Smooth muscle cell (in vitro differentiated cells): ENCODE data around the gene GNG4. TPM values are rescaled to one million over a fixed set of nuclear protein-coding genes. Genes with fewer than 3 reads are reported as not detected.

Experiments
- DNase-seq: peaks from one replicate; lab custom pipeline; 2025; ENCODE audit not compliant: unreplicated experiment; lab: John Stamatoyannopoulos, UW
- H2AFZ ChIP-seq: fragments of 200-600 bp; sonication (generic); 2 replicates; pipeline ENCODE4 v1.6.0; 2016; ENCODE audit warnings: antibody characterized with exemption, low read depth, mild to moderate bottlenecking
- H3F3A ChIP-seq: fragments of 200-600 bp; sonication (generic); 2 replicates; pipeline ENCODE4 v1.6.0; 2017; ENCODE audit warnings: antibody characterized with exemption, low read depth
- H3K27ac ChIP-seq: fragments of 200-600 bp; sonication (generic); 2 replicates; pipeline ENCODE4 v1.5.1; 2016; ENCODE audit warnings: low read depth, mild to moderate bottlenecking
- H3K27me3 ChIP-seq: fragments of 200-600 bp; sonication (generic); 2 replicates; pipeline ENCODE4 v1.6.1; 2016; ENCODE audit warnings: low read depth, mild to moderate bottlenecking
- H3K36me3 ChIP-seq: fragments of 200-600 bp; sonication (generic); 2 replicates; pipeline ENCODE4 v1.5.1; 2016; ENCODE audit warnings: low read depth
- H3K4me1 ChIP-seq: fragments of 200-600 bp; sonication (generic); 2 replicates; pipeline ENCODE4 v1.5.1; 2016; ENCODE audit warnings: low read depth
- H3K4me2 ChIP-seq: fragments of 200-600 bp; sonication (generic); 2 replicates; pipeline ENCODE4 v1.6.0; 2016; ENCODE audit warnings: mild to moderate bottlenecking
- H3K4me3 ChIP-seq: fragments of 200-600 bp; sonication (generic); 2 replicates; pipeline ENCODE4 v1.5.1; 2016; ENCODE audit warnings: mild to moderate bottlenecking
- H3K79me2 ChIP-seq: fragments of 200-600 bp; sonication (generic); 2 replicates; pipeline ENCODE4 v1.6.0; 2016; ENCODE audit warnings: low read depth, mild to moderate bottlenecking
- H3K9ac ChIP-seq: fragments of 200-600 bp; sonication (generic); 2 replicates; pipeline ENCODE4 v1.6.0; 2016; ENCODE audit warnings: low read depth
- H3K9me3 ChIP-seq: fragments of 200-600 bp; sonication (generic); replicated peaks from 2 replicates; pipeline ENCODE4 v1.5.1; 2016; ENCODE audit warnings: low read depth
- H4K20me1 ChIP-seq: fragments of 200-600 bp; sonication (generic); 2 replicates; pipeline ENCODE4 v1.6.0; 2016; ENCODE audit warnings: low read depth
- WGBS: methylation state at CpG from one replicate; pipeline ENCODE4 v1.1.7; 2016; ENCODE audit warnings: low lambda C conversion rate; 5-methylcytosine and 5-hydroxymethylcytosine counted together
- polyA plus RNA-seq: library from polyadenylated mRNA; unstranded; fragments of >200 nt; fragmentation: Nextera tagmentation; extraction: Ambion mirVana; gene quantifications from 2 replicates; pipeline ENCODE4 v1.2.1, GENCODE V29; 2016
- total RNA-seq: library from RNA; depleted of rRNA; stranded (reverse); fragments of >200 nt; gene quantifications from 2 replicates; pipeline ENCODE4 v1.2.3, GENCODE V29; 2014
- TF ChIP-seq, protein P1 (sequence below): fragments of 200-600 bp; sonication (generic); IDR thresholded peaks from 2 replicates; pipeline ENCODE4 v1.5.1; 2017; ENCODE audit warnings: borderline replicate concordance, mild to moderate bottlenecking, antibody characterized with exemption; ENCODE audit not compliant: insufficient read depth, poor library complexity, severe bottlenecking

Gene GNG4
- total and polyA plus RNA-seq, 2 experiments from 2014 or later, result 2.7 to 3.1 TPM

- Histone ChIP-seq H3K36me3 (no peaks in the 10 kb centered on the region), H2AFZ (no peak overlapping the region), H4K20me1 (no peaks in the 10 kb centered on the region), H3K9me3 (no peaks in the 10 kb centered on the region), H3K79me2 (no peaks in the 10 kb centered on the region), H3K4me1 (no peaks in the 10 kb centered on the region), H3K27me3 (no peaks in the 10 kb centered on the region), H3F3A (peaks cover 3% of the 10 kb centered on the region), H3K4me2 (peak overlapping the region; percentile 68), H3K27ac (peak overlapping the region; percentile 87), H3K9ac (peak overlapping the region; percentile 71), H3K4me3 (no peak overlapping the region)
- 41% methylated on average over 12 of the region's 12 CpGs for whole genome bisulfite sequencing
- DNase-seq, result no peak
- TF ChIP-seq, protein P1, sequence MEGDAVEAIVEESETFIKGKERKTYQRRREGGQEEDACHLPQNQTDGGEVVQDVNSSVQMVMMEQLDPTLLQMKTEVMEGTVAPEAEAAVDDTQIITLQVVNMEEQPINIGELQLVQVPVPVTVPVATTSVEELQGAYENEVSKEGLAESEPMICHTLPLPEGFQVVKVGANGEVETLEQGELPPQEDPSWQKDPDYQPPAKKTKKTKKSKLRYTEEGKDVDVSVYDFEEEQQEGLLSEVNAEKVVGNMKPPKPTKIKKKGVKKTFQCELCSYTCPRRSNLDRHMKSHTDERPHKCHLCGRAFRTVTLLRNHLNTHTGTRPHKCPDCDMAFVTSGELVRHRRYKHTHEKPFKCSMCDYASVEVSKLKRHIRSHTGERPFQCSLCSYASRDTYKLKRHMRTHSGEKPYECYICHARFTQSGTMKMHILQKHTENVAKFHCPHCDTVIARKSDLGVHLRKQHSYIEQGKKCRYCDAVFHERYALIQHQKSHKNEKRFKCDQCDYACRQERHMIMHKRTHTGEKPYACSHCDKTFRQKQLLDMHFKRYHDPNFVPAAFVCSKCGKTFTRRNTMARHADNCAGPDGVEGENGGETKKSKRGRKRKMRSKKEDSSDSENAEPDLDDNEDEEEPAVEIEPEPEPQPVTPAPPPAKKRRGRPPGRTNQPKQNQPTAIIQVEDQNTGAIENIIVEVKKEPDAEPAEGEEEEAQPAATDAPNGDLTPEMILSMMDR, result no peak
Observed at GRCh38 chr1:235588916-235589515, 60.6 kb downstream of the GNG4 start.

DNA sequence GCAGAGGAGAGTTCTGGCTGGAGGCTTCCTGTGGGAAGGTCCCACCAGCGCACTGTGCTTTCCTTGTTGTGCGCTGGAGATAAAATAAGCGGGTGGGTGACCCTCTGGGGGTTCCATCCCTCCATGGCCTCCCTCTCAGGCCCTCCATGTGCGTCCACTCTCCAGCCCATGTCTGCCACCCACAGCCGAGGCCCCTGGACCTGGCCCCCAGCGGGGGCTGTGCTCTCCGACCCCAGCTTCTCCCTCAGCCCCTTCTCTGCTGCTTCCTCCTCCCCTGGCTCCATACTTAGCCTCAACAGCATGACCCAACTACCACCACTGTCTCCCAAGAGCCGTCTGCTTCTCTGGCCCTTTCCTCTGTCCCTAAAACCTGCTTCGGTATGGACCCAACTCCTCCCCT is 61.4 kb downstream of the GNG4 start:
- peaks cover 3% of the 10 kb centered on the region for H3F3A ChIP-seq
- DNase-seq, result no peak
- no peaks in the 10 kb centered on the region for H3K9me3 ChIP-seq
- 94% methylated on average over 5 of the region's 9 CpGs for WGBS
- H3K4me3 ChIP-seq, result no peak overlapping the region
- H3K36me3 ChIP-seq, result no peaks in the 10 kb centered on the region
- H3K79me2 ChIP-seq, result no peaks in the 10 kb centered on the region
- H3K4me2 ChIP-seq, result no peak overlapping the region
- peak overlapping the region; percentile 87 for H3K27ac ChIP-seq
- H4K20me1 ChIP-seq, result no peaks in the 10 kb centered on the region
- H2AFZ ChIP-seq, result no peak overlapping the region
- TF ChIP-seq, protein P1, result no peak
- H3K27me3 ChIP-seq, result no peaks in the 10 kb centered on the region
- H3K9ac ChIP-seq, result peak overlapping the region; percentile 71
- no peaks in the 10 kb centered on the region for H3K4me1 ChIP-seq

- no peak for DNase-seq
- H3K4me1 ChIP-seq, result no peaks in the 10 kb centered on the region
- TF ChIP-seq, protein P1, result no peak
- peaks cover 3% of the 10 kb centered on the region for H3F3A ChIP-seq
- H3K79me2 ChIP-seq, result no peaks in the 10 kb centered on the region
- 100% methylated on average over 1 of the region's 2 CpGs for WGBS
- H3K9ac ChIP-seq, result no peak overlapping the region
- H3K27ac ChIP-seq, result no peak overlapping the region
- no peak overlapping the region for H3K4me3 ChIP-seq
- H2AFZ ChIP-seq, result no peak overlapping the region
- no peaks in the 10 kb centered on the region for H3K36me3 ChIP-seq
- H3K4me2 ChIP-seq, result no peak overlapping the region
- H4K20me1 ChIP-seq, result no peaks in the 10 kb centered on the region
- H3K27me3 ChIP-seq, result no peaks in the 10 kb centered on the region
- H3K9me3 ChIP-seq, result no peaks in the 10 kb centered on the region
Observed at GRCh38 chr1:235586992-235587391, 62.6 kb downstream of the GNG4 start.

- H4K20me1 ChIP-seq, result no peaks in the 10 kb centered on the region
- no peaks in the 10 kb centered on the region for H3K27me3 ChIP-seq
- H3K9me3 ChIP-seq, result no peaks in the 10 kb centered on the region
- no peaks in the 10 kb centered on the region for H3K79me2 ChIP-seq
- TF ChIP-seq, protein P1, result no peak
- no peak for DNase-seq
- no peak overlapping the region for H3K9ac ChIP-seq
- no peaks in the 10 kb centered on the region for H3K36me3 ChIP-seq
- H3F3A ChIP-seq, result peaks cover 3% of the 10 kb centered on the region
- H3K27ac ChIP-seq, result no peak overlapping the region
- 78% methylated on average over 5 of the region's 5 CpGs for WGBS
- no peak overlapping the region for H3K4me2 ChIP-seq
- no peak overlapping the region for H2AFZ ChIP-seq
- H3K4me1 ChIP-seq, result no peaks in the 10 kb centered on the region
- H3K4me3 ChIP-seq, result no peak overlapping the region
Observed at GRCh38 chr1:235586413-235586812, 63.2 kb downstream of the GNG4 start.
